Astrocyte (in vitro differentiated cells and primary cell): Measurements from ENCODE around the gene L1TD1.

Source experiments
- CTCF ChIP-seq: IDR thresholded peaks from 2 replicates; pipeline ENCODE4 v1.5.1; 2011; ENCODE audit warnings: low read depth, mild to moderate bottlenecking, inconsistent platforms, low read length, moderate library complexity; ENCODE audit not compliant: insufficient read depth
- EZH2 ChIP-seq: IDR thresholded peaks from 2 replicates; pipeline ENCODE4 v1.6.1; 2012; ENCODE audit warnings: mild to moderate bottlenecking, low read length, inconsistent platforms; ENCODE audit not compliant: insufficient read depth

GRCh38 chr1:62178372-62178771 is 16.3 kb upstream of the L1TD1 start:
- TF ChIP-seq CTCF (no peak), EZH2 (no peak)
